ENCODE measurements around the gene INO80E. TPM values are rescaled to one million over a fixed set of nuclear protein-coding genes. Genes with fewer than 3 reads are reported as not detected.

Gene INO80E
- total RNA-seq, 2 donors from 2014 or later = 72.4 to 76.7 TPM

DNA sequence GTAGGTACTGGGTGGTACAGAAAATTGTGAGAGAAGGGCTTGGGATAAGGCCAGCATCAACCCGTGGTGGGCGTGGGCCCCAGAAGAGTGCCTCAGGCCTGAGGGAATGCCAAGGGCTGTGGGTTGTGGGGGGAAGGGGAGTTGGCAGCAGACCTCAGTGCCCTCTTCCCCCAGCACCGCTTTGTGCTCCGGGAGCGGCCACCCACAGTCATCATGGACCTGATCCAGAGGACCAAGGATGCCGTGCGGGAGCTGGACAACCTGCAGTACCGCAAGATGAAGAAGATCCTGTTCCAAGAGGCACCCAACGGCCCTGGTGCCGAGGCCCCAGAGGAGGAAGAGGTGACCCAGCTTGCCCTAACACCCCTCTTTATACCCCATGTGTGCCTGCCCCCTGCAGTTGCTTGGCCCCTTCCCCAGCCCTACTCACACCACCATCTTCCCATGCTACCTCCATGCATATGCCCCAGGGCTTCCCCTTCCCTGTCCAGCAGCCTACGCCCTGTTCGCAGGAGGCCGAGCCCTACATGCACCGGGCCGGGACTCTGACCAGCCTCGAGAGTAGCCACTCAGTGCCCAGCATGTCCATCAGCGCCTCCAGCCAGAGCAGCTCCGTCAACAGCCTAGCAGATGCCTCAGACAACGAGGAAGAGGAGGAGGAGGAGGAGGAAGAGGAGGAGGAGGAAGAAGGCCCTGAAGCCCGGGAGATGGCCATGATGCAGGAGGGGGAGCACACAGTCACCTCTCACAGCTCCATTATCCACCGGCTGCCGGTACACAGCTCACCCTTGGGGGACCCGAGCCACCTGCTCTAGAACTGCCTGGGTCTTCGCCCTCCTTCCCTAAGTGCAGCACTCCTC lies 13.3 kb upstream of the INO80E start:
- ATAC-seq (no peak), DNase-seq (no peak)
- H3K27me3 Mint-ChIP-seq = no peaks in the 10 kb centered on the region
- H3K27ac Mint-ChIP-seq = no peak overlapping the region
- H3K9me3 ChIP-seq (ENCODE audit: control insufficient read depth, low read length, poor library complexity, severe bottlenecking) = no peaks in the 10 kb centered on the region
- H3K4me1 Mint-ChIP-seq = peaks cover 3% of the 10 kb centered on the region
- no peak overlapping the region for H3K4me3 Mint-ChIP-seq
- H3K36me3 Mint-ChIP-seq (ENCODE audit: low read depth) = peaks cover 12% of the 10 kb centered on the region

DNA sequence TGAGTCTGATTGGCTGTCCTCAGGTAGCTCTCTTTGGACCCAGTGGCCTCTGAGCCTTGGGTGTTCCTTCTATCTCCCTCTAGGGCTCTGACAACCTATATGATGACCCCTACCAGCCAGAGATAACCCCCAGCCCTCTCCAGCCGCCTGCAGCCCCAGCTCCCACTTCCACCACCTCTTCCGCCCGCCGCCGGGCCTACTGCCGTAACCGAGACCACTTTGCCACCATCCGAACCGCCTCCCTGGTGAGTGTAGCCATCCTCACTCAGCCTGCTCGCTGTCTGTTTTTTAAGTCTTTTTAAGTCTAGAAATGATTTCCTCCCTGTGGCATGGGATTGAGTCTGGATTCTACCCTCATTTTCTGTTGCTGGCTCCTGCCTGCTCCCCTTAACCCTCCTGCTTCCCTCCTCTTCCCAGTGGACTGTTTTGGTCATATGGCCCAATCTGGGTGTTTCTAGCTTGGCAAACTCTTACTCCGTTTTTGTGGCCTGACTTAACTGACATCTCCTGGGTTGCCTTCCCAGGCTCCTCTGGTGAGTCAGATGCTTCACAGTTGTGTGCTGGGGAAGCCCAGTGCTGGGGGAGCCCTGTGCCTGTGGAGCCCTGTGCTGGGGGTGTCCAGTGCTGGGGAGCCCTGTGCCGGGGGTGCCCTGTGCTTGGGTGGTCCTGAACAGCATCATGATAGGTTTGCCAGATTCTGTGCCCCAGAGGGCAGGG lies 12.5 kb upstream of the INO80E start:
- Mint-ChIP-seq H3K36me3 (ENCODE audit: low read depth) (peaks cover 12% of the 10 kb centered on the region), H3K27ac (no peak overlapping the region), H3K4me3 (no peak overlapping the region), H3K27me3 (no peaks in the 10 kb centered on the region), H3K4me1 (peaks cover 6% of the 10 kb centered on the region)
- ATAC-seq (no peak), DNase-seq (no peak)
- H3K9me3 ChIP-seq (ENCODE audit: control insufficient read depth, low read length, poor library complexity, severe bottlenecking) = no peaks in the 10 kb centered on the region

DNA sequence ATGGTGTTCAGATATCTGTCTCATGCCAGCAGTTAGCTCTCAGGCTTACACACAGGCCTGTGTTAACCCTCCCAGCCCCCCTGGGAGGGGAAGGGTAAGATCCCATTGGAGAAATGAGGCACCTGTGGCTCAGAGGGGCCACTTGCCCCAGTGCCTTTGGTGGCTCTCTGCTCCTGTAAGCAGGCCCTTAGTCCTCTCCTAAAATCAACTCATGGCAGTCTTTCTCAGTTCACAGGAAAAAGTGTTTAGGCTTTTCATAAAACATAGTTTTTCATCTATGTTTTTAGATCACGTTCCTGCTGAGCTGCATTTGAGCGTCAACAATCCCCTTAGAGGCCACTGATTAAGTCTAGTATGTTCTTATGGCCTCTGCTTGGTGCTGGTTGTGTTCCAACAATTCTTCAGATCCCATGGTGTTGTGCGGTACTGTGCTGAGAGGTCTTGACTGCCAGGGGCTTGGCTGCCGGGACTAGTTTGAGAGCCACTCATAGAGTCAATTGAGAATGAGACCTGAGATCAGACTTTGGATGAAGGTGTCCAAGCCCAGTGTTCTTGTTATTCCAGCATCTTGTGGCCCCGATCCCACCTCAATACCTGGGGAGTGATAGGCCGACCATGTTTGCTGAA lies 11.8 kb upstream of the INO80E start:
- DNase-seq (no peak), ATAC-seq (no peak)
- no peak overlapping the region for H3K27ac Mint-ChIP-seq
- peaks cover 10% of the 10 kb centered on the region for H3K4me1 Mint-ChIP-seq
- H3K4me3 Mint-ChIP-seq = no peak overlapping the region
- no peaks in the 10 kb centered on the region for H3K27me3 Mint-ChIP-seq
- no peaks in the 10 kb centered on the region for H3K9me3 ChIP-seq (ENCODE audit: control insufficient read depth, low read length, poor library complexity, severe bottlenecking)
- H3K36me3 Mint-ChIP-seq (ENCODE audit: low read depth) = peaks cover 13% of the 10 kb centered on the region

DNA sequence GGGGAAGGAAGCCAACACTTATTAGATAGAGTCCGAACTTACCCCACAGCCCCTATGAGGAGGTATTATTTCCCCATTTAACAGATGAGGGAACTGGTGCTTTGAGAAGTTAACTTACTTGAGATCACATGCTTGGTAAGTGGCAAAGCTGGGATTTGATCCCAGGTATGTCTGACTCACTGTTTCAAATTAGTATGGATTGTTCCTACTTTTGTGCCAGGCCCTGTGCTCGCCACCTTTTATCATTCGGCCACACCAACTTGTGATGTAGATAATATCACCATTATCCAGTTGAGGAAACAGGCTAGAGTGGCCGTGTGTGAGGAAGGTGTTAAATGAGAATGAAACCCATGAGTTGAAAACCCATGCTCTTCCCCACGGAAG lies 11.3 kb upstream of the INO80E start:
- ATAC-seq (no peak), DNase-seq (no peak)
- Mint-ChIP-seq H3K27me3 (no peaks in the 10 kb centered on the region), H3K4me1 (peaks cover 10% of the 10 kb centered on the region), H3K4me3 (no peak overlapping the region), H3K27ac (no peak overlapping the region), H3K36me3 (ENCODE audit: low read depth) (peaks cover 10% of the 10 kb centered on the region)
- no peaks in the 10 kb centered on the region for H3K9me3 ChIP-seq (ENCODE audit: control insufficient read depth, low read length, poor library complexity, severe bottlenecking)

DNA sequence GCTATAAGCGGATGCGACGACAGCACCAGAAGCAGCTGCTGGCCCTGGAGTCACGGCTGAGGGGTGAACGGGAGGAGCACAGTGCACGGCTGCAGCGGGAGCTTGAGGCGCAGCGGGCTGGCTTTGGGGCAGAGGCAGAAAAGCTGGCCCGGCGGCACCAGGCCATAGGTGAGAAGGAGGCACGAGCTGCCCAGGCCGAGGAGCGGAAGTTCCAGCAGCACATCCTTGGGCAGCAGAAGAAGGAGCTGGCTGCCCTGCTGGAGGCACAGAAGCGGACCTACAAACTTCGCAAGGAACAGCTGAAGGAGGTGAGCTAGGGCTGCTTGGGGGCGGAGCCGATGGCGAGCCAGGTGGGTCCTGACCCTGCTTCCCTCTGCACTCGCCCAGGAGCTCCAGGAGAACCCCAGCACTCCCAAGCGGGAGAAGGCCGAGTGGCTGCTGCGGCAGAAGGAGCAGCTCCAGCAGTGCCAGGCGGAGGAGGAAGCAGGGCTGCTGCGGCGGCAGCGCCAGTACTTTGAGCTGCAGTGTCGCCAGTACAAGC lies 10.7 kb upstream of the INO80E start:
- no peaks in the 10 kb centered on the region for H3K27me3 Mint-ChIP-seq
- no peak overlapping the region for H3K27ac Mint-ChIP-seq
- no peak for DNase-seq
- H3K36me3 Mint-ChIP-seq (ENCODE audit: low read depth) = peaks cover 10% of the 10 kb centered on the region
- no peaks in the 10 kb centered on the region for H3K9me3 ChIP-seq (ENCODE audit: control insufficient read depth, low read length, poor library complexity, severe bottlenecking)
- no peak for ATAC-seq
- H3K4me1 Mint-ChIP-seq = peaks cover 8% of the 10 kb centered on the region
- H3K4me3 Mint-ChIP-seq = no peak overlapping the region

DNA sequence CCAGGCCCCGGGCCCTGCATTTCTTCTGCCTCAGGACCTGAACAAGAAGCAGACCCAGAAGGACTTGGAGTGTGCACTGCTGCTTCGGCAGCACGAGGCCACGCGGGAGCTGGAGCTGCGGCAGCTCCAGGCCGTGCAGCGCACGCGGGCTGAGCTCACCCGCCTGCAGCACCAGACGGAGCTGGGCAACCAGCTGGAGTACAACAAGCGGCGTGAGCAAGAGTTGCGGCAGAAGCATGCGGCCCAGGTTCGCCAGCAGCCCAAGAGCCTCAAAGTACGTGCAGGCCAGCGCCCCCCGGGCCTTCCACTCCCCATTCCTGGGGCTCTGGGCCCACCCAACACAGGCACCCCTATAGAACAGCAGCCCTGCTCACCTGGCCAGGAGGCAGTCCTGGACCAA lies 9.8 kb upstream of the INO80E start:
- H3K27ac Mint-ChIP-seq = no peak overlapping the region
- peaks cover 7% of the 10 kb centered on the region for H3K4me1 Mint-ChIP-seq
- H3K9me3 ChIP-seq (ENCODE audit: control insufficient read depth, low read length, poor library complexity, severe bottlenecking) = no peaks in the 10 kb centered on the region
- no peak overlapping the region for H3K4me3 Mint-ChIP-seq
- DNase-seq = no peak
- no peaks in the 10 kb centered on the region for H3K27me3 Mint-ChIP-seq
- peaks cover 10% of the 10 kb centered on the region for H3K36me3 Mint-ChIP-seq (ENCODE audit: low read depth)
- ATAC-seq = no peak

DNA sequence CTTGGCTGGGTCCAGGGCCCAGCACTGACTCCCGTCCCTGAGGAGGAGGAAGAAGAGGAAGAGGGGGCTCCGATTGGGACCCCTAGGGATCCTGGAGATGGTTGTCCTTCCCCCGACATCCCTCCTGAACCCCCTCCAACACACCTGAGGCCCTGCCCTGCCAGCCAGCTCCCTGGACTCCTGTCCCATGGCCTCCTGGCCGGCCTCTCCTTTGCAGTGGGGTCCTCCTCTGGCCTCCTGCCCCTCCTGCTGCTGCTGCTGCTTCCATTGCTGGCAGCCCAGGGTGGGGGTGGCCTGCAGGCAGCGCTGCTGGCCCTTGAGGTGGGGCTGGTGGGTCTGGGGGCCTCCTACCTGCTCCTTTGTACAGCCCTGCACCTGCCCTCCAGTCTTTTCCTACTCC lies 9.1 kb upstream of the INO80E start:
- no peak for ATAC-seq
- no peaks in the 10 kb centered on the region for H3K9me3 ChIP-seq (ENCODE audit: control insufficient read depth, low read length, poor library complexity, severe bottlenecking)
- peaks cover 7% of the 10 kb centered on the region for H3K4me1 Mint-ChIP-seq
- no peak overlapping the region for H3K27ac Mint-ChIP-seq
- no peak overlapping the region for H3K4me3 Mint-ChIP-seq
- no peak for DNase-seq
- H3K27me3 Mint-ChIP-seq = no peaks in the 10 kb centered on the region
- peaks cover 10% of the 10 kb centered on the region for H3K36me3 Mint-ChIP-seq (ENCODE audit: low read depth)

DNA sequence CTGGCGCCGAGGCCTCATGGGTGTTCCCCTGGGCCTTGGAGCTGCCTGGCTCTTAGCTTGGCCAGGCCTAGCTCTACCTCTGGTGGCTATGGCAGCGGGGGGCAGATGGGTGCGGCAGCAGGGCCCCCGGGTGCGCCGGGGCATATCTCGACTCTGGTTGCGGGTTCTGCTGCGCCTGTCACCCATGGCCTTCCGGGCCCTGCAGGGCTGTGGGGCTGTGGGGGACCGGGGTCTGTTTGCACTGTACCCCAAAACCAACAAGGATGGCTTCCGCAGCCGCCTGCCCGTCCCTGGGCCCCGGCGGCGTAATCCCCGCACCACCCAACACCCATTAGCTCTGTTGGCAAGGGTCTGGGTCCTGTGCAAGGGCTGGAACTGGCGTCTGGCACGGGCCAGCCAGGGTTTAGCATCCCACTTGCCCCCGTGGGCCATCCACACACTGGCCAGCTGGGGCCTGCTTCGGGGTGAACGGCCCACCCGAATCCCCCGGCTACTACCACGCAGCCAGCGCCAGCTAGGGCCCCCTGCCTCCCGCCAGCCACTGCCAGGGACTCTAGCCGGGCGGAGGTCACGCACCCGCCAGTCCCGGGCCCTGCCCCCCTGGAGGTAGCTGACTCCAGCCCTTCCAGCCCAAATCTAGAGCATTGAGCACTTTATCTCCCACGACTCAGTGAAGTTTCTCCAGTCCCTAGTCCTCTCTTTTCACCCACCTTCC lies 8.5 kb upstream of the INO80E start:
- H3K27ac Mint-ChIP-seq = no peak overlapping the region
- peaks cover 10% of the 10 kb centered on the region for H3K36me3 Mint-ChIP-seq (ENCODE audit: low read depth)
- H3K9me3 ChIP-seq (ENCODE audit: control insufficient read depth, low read length, poor library complexity, severe bottlenecking) = no peaks in the 10 kb centered on the region
- peaks cover 7% of the 10 kb centered on the region for H3K4me1 Mint-ChIP-seq
- H3K4me3 Mint-ChIP-seq = no peak overlapping the region
- ATAC-seq (no peak), DNase-seq (no peak)
- H3K27me3 Mint-ChIP-seq = no peaks in the 10 kb centered on the region

DNA sequence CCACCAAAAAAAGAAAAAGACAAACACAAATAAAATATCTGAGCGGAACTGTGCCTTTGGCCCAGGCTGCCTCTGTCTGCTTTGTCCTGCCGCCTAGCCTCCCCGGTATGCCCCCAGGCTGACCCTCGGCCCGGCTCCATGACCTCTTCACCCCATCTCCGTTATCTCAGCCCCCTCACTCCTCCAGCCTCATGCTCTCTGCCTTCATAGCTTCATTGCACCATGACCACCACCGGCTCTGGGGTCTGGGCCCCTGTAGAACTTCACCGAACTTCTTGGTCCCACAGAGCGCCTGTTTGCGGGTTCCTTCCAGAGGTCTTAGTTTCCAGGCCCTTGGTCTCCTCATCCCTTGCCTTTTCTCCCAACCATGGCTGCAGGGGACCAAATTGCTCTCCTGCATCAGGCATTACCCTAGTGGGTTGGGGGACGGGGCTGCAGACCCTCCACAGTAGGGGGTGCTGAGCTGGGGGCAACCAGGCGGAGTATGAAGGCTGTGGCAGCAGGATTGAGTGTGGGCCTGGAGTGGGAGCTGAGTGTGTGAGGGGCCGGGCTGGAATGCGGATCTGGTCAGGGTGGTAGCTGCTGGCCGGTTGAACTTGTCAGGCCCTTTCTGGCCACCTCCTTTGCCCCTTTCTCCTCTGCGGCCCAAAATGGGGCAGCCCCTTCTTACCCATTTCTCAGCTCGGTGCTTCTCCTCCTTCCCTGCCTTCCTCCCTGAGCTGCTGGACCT lies 7.5 kb upstream of the INO80E start:
- Mint-ChIP-seq H3K27me3 (no peaks in the 10 kb centered on the region), H3K4me1 (peaks cover 7% of the 10 kb centered on the region), H3K27ac (no peak overlapping the region), H3K36me3 (ENCODE audit: low read depth) (peaks cover 10% of the 10 kb centered on the region), H3K4me3 (no peak overlapping the region)
- H3K9me3 ChIP-seq (ENCODE audit: control insufficient read depth, low read length, poor library complexity, severe bottlenecking) = no peaks in the 10 kb centered on the region
- ATAC-seq (no peak), DNase-seq (no peak)

DNA sequence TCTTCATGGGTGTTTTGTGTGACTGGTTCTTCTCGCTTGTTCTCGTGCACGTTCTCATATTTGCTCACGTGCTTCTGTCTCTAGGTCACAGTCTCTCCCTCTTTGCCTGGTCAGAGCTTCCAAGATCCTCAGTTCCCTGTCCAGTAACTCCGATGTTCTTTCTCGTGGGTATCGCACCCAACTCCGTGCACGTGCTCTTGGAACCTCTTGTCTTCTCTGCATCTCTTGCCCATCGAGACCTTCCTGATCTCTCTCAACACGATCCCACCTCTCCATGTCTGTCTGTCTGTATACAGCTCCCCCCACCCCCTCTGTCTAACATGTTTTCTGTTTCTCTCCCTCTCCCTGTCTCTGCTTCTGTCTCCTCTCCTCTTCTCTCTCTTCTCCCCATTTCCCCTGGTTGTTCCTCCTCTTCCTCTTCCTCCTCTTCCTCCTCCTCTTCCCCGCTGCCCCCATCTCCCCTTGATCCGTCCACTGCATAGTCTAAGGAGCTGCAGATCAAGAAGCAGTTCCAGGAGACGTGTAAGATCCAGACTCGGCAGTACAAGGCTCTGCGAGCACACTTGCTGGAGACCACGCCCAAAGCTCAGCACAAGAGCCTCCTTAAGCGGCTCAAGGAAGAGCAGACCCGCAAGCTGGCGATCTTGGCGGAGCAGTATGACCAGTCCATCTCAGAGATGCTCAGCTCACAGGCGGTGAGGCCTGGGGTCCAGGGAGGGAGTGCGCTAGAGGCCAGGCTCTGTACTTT lies 6.8 kb upstream of the INO80E start:
- peaks cover 12% of the 10 kb centered on the region for H3K4me1 Mint-ChIP-seq
- ATAC-seq = no peak
- no peaks in the 10 kb centered on the region for H3K9me3 ChIP-seq (ENCODE audit: control insufficient read depth, low read length, poor library complexity, severe bottlenecking)
- H3K36me3 Mint-ChIP-seq (ENCODE audit: low read depth) = peaks cover 8% of the 10 kb centered on the region
- DNase-seq = no peak
- H3K4me3 Mint-ChIP-seq = no peak overlapping the region
- H3K27ac Mint-ChIP-seq = no peak overlapping the region
- no peaks in the 10 kb centered on the region for H3K27me3 Mint-ChIP-seq

DNA sequence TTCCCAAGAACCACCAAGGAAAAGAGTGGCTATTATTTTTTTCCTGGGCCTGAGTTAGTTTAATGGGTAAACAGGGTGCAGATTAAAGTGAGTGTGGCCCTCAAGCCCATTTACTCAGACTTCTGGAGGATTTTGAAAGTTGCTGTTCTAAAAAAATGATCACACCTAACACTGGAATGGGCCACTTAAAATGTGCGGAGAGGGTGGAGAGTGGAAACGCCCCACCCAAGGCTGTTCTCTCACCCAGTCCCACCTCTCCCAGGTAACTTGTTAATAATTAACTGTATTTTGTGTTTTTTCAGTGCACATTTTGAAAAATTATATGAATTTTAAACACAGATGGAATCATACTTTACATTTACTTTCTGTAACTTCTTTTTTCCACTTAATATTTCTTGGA lies 6.0 kb upstream of the INO80E start:
- Mint-ChIP-seq H3K36me3 (ENCODE audit: low read depth) (peaks cover 7% of the 10 kb centered on the region), H3K4me1 (peaks cover 19% of the 10 kb centered on the region), H3K4me3 (no peak overlapping the region), H3K27me3 (no peaks in the 10 kb centered on the region), H3K27ac (no peak overlapping the region)
- H3K9me3 ChIP-seq (ENCODE audit: control insufficient read depth, low read length, poor library complexity, severe bottlenecking) = no peaks in the 10 kb centered on the region
- no peak for DNase-seq
- no peak for ATAC-seq
